NT2/D1 (cell line): Measurements from ENCODE around the gene HEMK1.

ENCODE experiments used
- SUZ12 ChIP-seq: IDR thresholded peaks from 2 replicates; pipeline ENCODE4 v1.6.1; 2011; ENCODE audit not compliant: insufficient read length, insufficient read depth; ENCODE audit errors: extremely low read depth
- YY1 ChIP-seq: IDR thresholded peaks from 2 replicates; pipeline ENCODE4 v1.6.1; 2011; ENCODE audit not compliant: insufficient read length, insufficient read depth
- ZNF274 ChIP-seq: IDR thresholded peaks from 2 replicates; pipeline ENCODE4 v1.6.1; 2011; ENCODE audit warnings: mild to moderate bottlenecking, low read depth, low read length

GRCh38 chr3:50568947-50569749 lies at the start of gene HEMK1:
- TF ChIP-seq YY1 (no peak), ZNF274 (no peak), SUZ12 (no peak)
